H1 (cell line): ENCODE results near the gene FAM241B. TPM values are rescaled to one million over a fixed set of nuclear protein-coding genes. Genes with fewer than 3 reads are reported as not detected.

Source experiments
- EP300 ChIP-seq, 2 experiments: IDR thresholded peaks; 1 replicate in 1 of 2; 2 replicates in 1 of 2; pipeline ENCODE4 v1.6.1; 2011 to 2012; ENCODE audit warnings: low read depth in 2 of 2, low read length in 2 of 2, mild to moderate bottlenecking in 2 of 2, borderline replicate concordance in 1 of 2, inconsistent platforms in 1 of 2, moderate library complexity in 1 of 2
- GABPA ChIP-seq: IDR thresholded peaks from 2 replicates; pipeline ENCODE4 v1.6.1; 2011; ENCODE audit warnings: mild to moderate bottlenecking, low read length, moderate library complexity, borderline replicate concordance; ENCODE audit not compliant: insufficient read depth
- polyA plus RNA-seq, 7 experiments: library from polyadenylated mRNA; depleted of rRNA in 3 of 7; stranded (reverse) in 5 of 7; unstranded in 2 of 7; fragments of >200 nt in 5 of 7; fragments of 200-250 nt in 2 of 7; gene quantifications; 1 replicate in 5 of 7; 2 replicates in 1 of 7; 4 replicates in 1 of 7; pipeline versions ENCODE4 v1.2.1 to v1.2.3, GENCODE V29; 2011 to 2013; ENCODE audit warnings: missing spikeins in 2 of 7, mixed read lengths in 2 of 7
- total RNA-seq: library from RNA; stranded (reverse); fragmentation: NEBNext Ultra II Directional; extraction: Animal tissue kit (Norgen Biotek cat#: 25700); gene quantifications from 2 replicates; pipeline ENCODE4 v1.2.1, GENCODE V29; 2021
- TF ChIP-seq, protein P1 (sequence below), 3 experiments: IDR thresholded peaks; 1 replicate in 2 of 3; 2 replicates in 1 of 3; pipeline versions ENCODE4 v1.5.1 to v1.6.1; 2011; ENCODE audit warnings: low read length in 3 of 3, mild to moderate bottlenecking in 3 of 3, inconsistent platforms in 2 of 3, low read depth in 1 of 3, moderate library complexity in 1 of 3; ENCODE audit not compliant: insufficient read depth in 1 of 3; ENCODE audit errors: control extremely low read depth in 1 of 3

FAM241B gene
- total and polyA plus RNA-seq, 2 of the 8 experiments (the other 6 are each of a cell fraction or from before 2014, with no cell fraction given): 19.3 to 30.1 TPM

DNA sequence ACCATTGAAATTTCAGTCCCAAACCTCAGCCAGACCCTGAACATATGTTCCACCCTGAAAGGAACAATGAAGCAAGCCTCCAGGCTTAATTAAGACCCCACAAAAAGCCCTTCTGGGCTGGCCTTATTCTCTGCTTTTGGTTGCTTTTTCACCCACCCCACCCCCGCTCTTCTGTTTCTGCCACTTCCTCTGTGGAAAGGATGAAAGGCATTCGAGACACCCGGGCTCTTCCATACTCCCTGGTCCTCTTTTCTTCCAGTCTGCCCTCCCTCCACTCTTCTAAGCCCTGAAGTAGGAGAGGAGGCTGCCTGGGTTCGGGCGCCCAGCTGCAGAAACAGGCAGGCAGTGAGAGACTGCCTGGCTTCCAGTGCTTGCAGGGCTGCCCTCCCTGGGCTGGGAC, 9.4 kb upstream of the FAM241B start (continued):
- TF ChIP-seq, protein P1, sequence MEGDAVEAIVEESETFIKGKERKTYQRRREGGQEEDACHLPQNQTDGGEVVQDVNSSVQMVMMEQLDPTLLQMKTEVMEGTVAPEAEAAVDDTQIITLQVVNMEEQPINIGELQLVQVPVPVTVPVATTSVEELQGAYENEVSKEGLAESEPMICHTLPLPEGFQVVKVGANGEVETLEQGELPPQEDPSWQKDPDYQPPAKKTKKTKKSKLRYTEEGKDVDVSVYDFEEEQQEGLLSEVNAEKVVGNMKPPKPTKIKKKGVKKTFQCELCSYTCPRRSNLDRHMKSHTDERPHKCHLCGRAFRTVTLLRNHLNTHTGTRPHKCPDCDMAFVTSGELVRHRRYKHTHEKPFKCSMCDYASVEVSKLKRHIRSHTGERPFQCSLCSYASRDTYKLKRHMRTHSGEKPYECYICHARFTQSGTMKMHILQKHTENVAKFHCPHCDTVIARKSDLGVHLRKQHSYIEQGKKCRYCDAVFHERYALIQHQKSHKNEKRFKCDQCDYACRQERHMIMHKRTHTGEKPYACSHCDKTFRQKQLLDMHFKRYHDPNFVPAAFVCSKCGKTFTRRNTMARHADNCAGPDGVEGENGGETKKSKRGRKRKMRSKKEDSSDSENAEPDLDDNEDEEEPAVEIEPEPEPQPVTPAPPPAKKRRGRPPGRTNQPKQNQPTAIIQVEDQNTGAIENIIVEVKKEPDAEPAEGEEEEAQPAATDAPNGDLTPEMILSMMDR (IDR thresholded peaks at IDR 0.05; ENCODE audit: control extremely low read depth in 1 of 3, insufficient read depth in 1 of 3, low read depth in 1 of 3, low read length in 3 of 3): no peak
- TF ChIP-seq GABPA: no peak
- no peak for TF ChIP-seq EP300 (IDR thresholded peaks at IDR 0.05; ENCODE audit: borderline replicate concordance in 1 of 2, low read depth in 2 of 2, low read length in 2 of 2)
